GM18861 (cell line): ENCODE results near the gene SLC24A1.

ENCODE experiments used
- ATAC-seq: cut with Tn5 transposase; IDR thresholded peaks from one replicate; pipeline ENCODE4 v1.9.1; 2021; ENCODE audit not compliant: unreplicated experiment

The SLC24A1 gene

GRCh38 chr15:65618560-65619109, 3.1 kb upstream of the SLC24A1 start:
- no peak for ATAC-seq

GRCh38 chr15:65619626-65620290, 2.0 kb upstream of the SLC24A1 start:
- no peak for ATAC-seq

- no peak for ATAC-seq
These were observed 905 bp upstream of the SLC24A1 start for GRCh38 chr15:65620833-65621232.

- ATAC-seq = no peak
These were observed 1.4 kb downstream of the SLC24A1 start for GRCh38 chr15:65623103-65623502.

- no peak for ATAC-seq
These were observed 5.1 kb downstream of the SLC24A1 start for GRCh38 chr15:65626856-65627255.

GRCh38 chr15:65629548-65629947, 7.8 kb downstream of the SLC24A1 start:
- ATAC-seq = no peak

GRCh38 chr15:65630760-65631159, 9.0 kb downstream of the SLC24A1 start:
- ATAC-seq = peak; percentile 73

GRCh38 chr15:65631503-65631902, 9.8 kb downstream of the SLC24A1 start:
- no peak for ATAC-seq

GRCh38 chr15:65632780-65633375, 11.1 kb downstream of the SLC24A1 start:
- no peak for ATAC-seq

GRCh38 chr15:65633752-65634151, 12.0 kb downstream of the SLC24A1 start:
- ATAC-seq = no peak

- ATAC-seq = no peak
These were observed 12.6 kb downstream of the SLC24A1 start for GRCh38 chr15:65634356-65634755.

- no peak for ATAC-seq
These were observed 16.4 kb downstream of the SLC24A1 start for GRCh38 chr15:65638109-65638508.

GRCh38 chr15:65638681-65639089, 16.9 kb downstream of the SLC24A1 start:
- peak; percentile 50 for ATAC-seq

GRCh38 chr15:65639509-65639908, 17.8 kb downstream of the SLC24A1 start:
- ATAC-seq = no peak

GRCh38 chr15:65641768-65642475, 20.2 kb downstream of the SLC24A1 start:
- ATAC-seq = no peak

- ATAC-seq = no peak
These were observed 20.9 kb downstream of the SLC24A1 start for GRCh38 chr15:65642594-65642993.

- no peak for ATAC-seq
These were observed 22.5 kb downstream of the SLC24A1 start for GRCh38 chr15:65644282-65644681.

GRCh38 chr15:65645392-65645791, 23.7 kb downstream of the SLC24A1 start:
- no peak for ATAC-seq

- ATAC-seq = no peak
These were observed 24.7 kb downstream of the SLC24A1 start for GRCh38 chr15:65646486-65646885.

GRCh38 chr15:65650312-65651041, 28.7 kb downstream of the SLC24A1 start:
- ATAC-seq = no peak

GRCh38 chr15:65651042-65651322, 29.2 kb downstream of the SLC24A1 start:
- no peak for ATAC-seq
